GM12872 (cell line): ENCODE results near the gene TBC1D5.

Experiments used
- TF ChIP-seq, protein P1 (sequence below): IDR thresholded peaks from 3 replicates; pipeline ENCODE4 v1.5.1; 2011; ENCODE audit warnings: low read depth, mild to moderate bottlenecking, low read length, moderate library complexity; ENCODE audit not compliant: insufficient read depth

Gene TBC1D5

GRCh38 chr3:17217588-17217987 lies 524.8 kb downstream of the TBC1D5 start:
- TF ChIP-seq, protein P1, sequence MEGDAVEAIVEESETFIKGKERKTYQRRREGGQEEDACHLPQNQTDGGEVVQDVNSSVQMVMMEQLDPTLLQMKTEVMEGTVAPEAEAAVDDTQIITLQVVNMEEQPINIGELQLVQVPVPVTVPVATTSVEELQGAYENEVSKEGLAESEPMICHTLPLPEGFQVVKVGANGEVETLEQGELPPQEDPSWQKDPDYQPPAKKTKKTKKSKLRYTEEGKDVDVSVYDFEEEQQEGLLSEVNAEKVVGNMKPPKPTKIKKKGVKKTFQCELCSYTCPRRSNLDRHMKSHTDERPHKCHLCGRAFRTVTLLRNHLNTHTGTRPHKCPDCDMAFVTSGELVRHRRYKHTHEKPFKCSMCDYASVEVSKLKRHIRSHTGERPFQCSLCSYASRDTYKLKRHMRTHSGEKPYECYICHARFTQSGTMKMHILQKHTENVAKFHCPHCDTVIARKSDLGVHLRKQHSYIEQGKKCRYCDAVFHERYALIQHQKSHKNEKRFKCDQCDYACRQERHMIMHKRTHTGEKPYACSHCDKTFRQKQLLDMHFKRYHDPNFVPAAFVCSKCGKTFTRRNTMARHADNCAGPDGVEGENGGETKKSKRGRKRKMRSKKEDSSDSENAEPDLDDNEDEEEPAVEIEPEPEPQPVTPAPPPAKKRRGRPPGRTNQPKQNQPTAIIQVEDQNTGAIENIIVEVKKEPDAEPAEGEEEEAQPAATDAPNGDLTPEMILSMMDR, result no peak

- TF ChIP-seq, protein P1, result no peak
These were observed 529.3 kb downstream of the TBC1D5 start for GRCh38 chr3:17213102-17213501.

DNA sequence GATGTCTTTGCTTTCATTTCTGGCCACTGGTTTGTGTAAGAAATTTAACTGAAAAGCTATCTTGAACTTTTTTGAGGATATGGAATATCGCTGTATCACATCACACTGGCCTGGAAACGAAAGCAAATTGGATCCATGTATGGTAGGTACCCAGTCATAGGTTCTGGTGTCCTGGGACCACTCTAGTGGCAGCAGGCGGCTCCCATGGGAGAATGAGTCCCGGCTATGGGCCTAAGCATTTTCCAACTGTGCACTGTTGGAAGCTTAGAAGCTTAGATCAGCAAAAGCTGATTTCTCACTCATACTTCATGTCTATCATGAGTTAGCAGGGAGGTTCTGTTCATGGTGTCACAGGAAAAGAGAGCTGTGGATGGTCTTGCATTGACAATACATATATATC lies 534.5 kb downstream of the TBC1D5 start:
- TF ChIP-seq, protein P1, result no peak

GRCh38 chr3:17207019-17207418 lies 535.4 kb downstream of the TBC1D5 start:
- TF ChIP-seq, protein P1, result no peak

GRCh38 chr3:17204049-17204650 lies 538.3 kb downstream of the TBC1D5 start:
- TF ChIP-seq, protein P1, result no peak

DNA sequence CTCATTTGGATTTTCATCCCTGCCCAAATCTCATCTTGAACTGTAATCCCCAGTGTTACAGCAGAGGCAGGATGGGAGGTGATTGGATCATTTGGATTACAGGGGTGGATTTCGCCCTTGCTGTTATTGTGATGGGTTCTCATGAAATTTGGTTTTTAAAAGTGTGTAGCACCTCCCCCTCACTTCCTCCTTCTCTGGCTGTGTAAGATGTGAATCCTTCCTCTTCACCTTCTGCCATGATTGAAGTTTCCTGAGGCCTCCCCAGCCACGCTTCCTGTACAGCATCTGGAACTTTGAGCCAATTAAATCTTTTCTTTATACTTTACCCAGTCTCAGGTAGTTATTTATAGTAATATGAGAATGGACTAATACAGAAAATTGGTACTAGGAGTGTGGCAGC lies 540.9 kb downstream of the TBC1D5 start:
- TF ChIP-seq, protein P1, result no peak

- TF ChIP-seq, protein P1, result peak; percentile 38; the same call in 2 of the 3 replicates
These were observed 546.4 kb downstream of the TBC1D5 start for GRCh38 chr3:17195856-17196604.
